T-helper 1 cell treated with Interleukin-12 subunit alpha and Interleukin-12 subunit beta and Interleukin-4 antibody, amounts not matched to agents 30 ng/mL and 1 ng/mL, for 36 hours (primary cell): ENCODE results near the gene EMSY. TPM values are rescaled to one million over a fixed set of nuclear protein-coding genes. Genes with fewer than 3 reads are reported as not detected.
"Not testable (repeated sequence)": the region's sequence is repeated elsewhere in the genome, so short reads cannot be mapped to it uniquely, and the experiment has no call there.

Experiments used
- intact Hi-C: fragments of 100-400 bp; cut with micrococcal nuclease; formaldehyde crosslinking; loops from one replicate; pipeline ENCODE4 v1.15.1; 2024
- total RNA-seq: library from RNA; stranded (reverse); gene quantifications from 2 replicates; pipeline ENCODE4 v1.2.3, GENCODE V29; 2022

Gene EMSY
- total RNA-seq, 1 donor from 2014 or later = 33.5 TPM

DNA sequence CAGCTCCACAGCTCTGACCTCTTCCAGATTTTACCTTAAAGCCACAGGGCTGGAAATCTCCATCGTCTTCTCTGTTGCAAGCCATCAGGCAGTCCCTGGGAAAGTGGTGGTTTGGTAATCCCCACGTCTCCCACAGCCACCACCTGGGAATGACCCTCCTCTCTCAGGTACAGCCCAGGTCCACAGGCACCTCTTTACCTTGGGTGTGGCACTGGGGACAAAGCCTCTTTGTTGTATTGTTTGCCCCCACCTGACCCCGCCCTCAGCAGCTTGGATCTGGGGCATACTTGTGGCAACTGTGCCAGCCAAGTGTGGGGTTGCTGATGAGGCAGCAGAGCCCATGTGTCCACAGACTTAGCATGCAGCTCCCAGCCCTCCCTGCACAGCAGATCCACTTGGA is 148.1 kb downstream of the EMSY start:
- intact Hi-C loops = loop anchor here (5.0 kb wide), 1 partner anchor 34 kb away; no protein-coding TSS in a partner anchor

DNA sequence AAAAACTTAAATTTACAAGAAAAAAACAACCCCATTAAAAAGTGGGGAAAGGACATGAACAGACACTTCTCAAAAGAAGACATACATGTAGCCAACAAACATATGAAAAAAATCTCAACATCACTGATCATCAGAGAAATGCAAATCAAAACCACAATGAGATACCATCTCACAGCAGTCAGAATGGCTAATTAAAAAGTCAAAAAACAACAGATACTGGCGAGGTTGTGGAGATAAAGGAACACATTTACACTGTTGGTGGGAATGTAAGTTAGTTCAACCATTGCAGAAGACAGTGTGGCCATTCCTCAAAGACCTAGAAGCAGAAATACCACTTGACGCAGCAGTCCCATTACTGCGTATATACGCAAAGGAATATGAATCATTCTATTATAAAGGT is 150.3 kb downstream of the EMSY start:
- intact Hi-C loops = not testable (repeated sequence)

DNA sequence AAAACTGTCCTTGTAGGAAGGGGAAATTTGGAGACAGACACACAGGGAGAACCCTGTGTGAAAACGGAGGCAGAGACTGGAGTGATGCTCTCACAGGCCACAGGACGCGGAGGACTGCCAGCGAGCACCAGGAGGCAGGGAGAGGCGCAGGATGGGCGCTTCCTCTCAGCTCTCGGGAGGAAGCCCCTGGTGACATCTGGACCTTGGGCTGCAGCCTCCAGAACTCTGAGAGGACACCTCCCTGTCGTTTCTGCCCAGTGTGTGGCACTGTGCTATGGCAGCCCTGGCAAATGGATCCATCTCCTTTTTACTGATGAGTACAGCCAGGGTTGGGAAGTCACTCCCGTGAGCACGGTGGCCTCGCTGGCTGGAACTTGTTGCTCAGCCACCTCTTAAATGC is 151.8 kb downstream of the EMSY start:
- intact Hi-C loops = no loop called here

DNA sequence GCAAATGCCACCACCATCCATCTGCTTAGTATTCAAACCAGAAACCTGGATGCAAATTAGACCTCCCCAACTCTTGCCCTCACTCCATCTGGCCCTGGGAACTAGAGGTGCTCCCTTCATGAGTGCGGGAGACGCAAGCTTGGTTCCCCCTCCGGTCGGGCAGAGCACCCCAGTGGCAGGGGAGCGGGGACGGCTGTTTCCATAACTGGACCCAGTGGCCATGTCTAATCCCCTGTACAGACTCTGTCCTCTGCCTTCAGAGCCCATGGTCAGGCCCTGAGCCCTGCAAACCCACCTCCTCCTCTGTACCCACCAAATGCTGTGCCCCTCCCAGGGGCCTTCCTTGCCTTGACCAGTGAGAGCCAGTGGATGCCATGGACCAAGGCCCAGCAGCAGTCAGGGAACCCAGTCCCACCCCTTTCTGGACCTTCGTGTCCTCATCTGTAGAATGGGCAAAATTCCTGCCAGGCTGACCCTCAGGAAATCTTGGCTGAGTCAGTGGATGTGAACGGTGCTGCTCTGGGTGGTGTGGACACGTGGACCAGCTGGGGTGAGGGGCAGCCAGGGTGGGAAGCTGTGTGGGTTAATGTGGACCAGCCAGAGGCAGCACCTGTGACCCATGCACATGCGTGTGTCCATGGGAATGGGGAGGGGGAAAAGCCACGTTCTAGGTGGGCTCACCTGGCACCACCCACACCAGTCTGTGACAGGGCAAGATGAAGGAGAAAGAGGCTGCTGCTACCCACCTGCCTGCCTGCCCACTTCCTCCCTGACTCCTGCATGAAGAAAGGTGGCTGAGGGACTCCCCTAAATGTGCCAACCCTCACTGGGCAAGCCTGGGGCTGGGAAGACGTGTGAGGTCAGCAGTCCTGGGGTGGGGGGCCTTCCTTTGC is 153.0 kb downstream of the EMSY start:
- intact Hi-C loops = no loop called here

DNA sequence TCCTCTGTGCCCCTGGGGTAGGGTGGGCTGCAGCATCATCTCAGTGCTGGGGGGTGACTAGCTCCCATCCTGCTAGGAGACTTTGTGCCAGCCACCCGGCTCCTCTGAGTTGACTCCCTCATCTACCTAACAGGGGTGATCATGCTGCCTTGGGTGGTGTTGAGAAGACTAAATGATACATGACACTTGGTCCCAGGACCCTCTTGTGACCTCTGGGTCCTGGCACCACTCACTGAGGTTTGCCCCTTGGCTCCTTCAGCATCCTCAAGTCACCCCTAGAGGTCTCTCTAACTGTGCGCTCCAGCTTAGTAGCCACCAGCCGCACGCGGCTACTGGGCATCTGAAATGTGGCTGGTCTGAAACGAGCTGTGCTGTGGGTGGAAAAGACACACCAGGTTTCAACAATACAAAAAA is 153.6 kb downstream of the EMSY start:
- intact Hi-C loops = no loop called here

DNA sequence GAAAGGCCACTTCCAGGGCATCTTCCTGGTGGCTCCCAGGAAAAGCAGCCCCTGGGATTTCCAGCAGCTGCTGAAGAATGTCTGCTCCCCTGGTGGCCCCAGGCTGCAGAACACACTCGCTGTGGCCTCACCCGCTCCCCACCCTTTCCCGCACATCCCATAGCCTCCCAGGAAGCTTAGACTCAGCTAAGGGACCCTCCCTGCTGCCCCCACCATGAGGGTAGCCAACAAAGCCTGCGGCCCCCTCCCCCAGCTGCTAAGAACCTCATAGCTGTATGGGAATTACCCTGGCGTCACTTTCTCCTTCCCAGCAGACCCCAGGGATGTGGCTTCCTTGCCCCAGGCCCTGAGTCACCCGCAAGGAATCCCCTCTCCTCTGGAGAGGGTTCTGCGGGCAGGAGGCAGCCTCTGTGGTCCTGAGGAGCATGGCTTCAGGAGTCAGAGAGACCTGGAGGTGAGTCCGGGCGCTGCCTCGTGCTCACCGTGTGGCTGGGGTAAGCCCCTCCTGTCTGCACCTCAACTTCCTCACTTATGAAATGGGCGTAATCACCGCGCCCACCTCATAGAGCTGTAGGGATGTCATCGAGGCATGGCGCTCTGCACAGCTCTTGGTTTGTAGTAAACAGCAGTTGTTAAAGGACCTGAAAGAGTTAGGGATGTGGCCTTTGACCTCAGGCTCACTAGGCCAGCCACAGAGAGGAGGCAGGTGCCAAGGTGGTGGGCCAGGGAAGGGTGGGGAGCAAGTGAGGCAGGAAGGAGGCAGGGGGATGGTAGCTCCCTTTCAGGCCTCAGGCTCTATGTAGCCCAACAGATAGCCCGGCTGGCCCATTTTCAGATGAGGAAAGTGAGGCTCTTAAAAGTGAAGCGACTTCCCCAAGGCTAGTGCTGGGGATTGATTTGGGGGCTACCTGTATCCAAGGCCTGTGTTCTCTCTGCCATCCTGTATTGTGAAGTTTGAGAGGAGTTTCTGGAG is 154.5 kb downstream of the EMSY start:
- intact Hi-C loops = no loop called here

DNA sequence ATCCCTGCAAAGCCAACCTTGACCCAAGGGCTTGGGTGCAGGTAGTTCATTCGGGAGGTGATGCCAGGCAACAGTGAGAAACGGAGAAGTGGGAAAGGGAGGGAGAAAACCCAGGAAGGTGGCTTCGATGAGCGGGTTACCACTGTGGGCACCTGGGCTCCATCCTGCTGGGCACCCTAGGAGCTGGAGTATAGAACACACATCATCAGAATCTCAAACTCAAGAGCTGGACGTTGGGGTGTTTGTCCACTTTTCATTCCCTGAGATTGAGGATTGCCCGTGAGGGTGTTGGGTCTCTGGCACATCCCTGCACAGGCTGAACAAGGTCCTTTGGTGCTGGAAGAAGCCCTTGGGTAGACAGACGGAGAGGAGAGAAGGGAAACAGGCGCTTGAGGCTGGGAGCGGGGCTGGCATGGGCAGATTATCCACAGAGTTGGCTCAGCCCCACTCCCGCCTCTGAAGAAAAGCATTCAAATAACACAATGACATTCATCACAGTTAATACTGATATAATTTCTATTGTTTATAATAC is 155.4 kb downstream of the EMSY start:
- intact Hi-C loops = no loop called here

DNA sequence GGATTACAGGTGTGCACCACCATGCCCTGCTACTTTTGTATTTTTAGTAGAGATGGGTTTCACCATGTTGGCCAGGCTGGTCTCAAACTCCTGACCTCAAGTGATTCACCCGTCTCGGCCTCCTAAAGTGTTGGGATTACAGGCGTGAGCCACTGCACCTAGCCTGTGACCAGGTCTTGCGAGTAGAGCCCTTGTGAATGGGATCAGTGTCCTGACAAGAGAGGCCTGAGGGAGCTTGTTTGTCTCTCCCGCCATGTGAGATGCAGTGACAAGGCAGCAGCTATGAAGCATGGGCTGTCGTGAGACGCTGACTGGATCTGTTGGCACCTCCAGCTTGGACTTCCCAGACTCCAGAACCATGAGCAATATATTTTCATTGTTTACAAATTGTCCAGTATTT is 156.5 kb downstream of the EMSY start:
- intact Hi-C loops = no loop called here

DNA sequence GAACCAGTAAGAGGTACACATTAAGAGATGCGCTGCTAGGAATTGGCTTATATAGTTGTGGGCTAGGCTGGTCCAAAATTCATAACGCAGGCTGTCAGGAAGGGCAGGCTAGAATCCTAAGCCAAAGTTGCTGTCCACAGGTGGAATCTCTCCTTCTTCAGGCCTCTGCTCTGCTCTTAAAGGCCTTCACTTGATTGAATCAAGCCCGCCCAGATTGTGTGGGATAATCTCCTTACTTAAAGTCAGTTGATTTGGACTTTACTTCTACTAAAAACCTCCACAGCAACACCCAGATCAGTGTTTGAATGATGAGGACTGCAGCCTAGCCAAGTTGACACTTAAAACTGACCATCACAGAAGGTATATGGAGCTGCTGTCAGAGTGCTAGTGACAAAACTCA is 156.9 kb downstream of the EMSY start:
- intact Hi-C loops = no loop called here

DNA sequence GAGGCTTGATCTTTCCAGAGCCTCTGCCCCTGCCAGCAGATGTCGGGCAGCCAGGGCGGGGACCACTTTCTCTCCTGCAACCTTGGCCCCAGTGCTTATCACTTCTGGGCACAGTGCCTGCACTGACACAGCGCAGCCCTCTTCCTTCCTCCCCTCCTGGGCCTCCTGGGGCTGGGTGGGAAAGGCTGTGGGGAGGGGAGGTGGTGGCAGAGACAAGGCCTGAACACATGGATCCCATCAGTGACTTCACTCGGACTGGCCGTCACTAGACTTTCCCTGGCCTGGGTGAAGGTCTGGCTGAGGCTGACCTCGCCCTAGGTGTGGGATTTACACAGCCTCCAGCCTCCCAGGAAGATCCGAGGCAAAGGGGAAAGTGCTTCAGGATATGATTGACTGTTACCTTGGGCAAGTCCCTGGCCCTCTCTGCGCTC is 157.6 kb downstream of the EMSY start:
- intact Hi-C loops = no loop called here

Other genes with a start within 250 kb of the EMSY start
- 0.71 and 2.7 TPM in 2 replicates for gene WNT11, start 238.5 kb upstream of the EMSY start, total RNA-seq
- 50.4 and 53.4 TPM in 2 replicates for gene THAP12, start 63.9 kb upstream of the EMSY start, total RNA-seq
- 3.7 and 4.2 TPM in 2 replicates for gene GVQW3, start 63.7 kb upstream of the EMSY start, total RNA-seq
- 3.9 and 4.7 TPM in 2 replicates for gene LRRC32, start 225.7 kb downstream of the EMSY start, total RNA-seq